NB4 (cell line): ENCODE data around the gene TMEM184B.

Experiments used
- MYC ChIP-seq: IDR thresholded peaks from 2 replicates; pipeline ENCODE4 v1.6.1; 2011; ENCODE audit warnings: low read depth, low read length
- POLR2A ChIP-seq: IDR thresholded peaks from 2 replicates; pipeline ENCODE4 v1.6.1; 2011; ENCODE audit warnings: mild to moderate bottlenecking; ENCODE audit not compliant: insufficient read length; ENCODE audit errors: extremely low read depth
- TF ChIP-seq, protein P1 (sequence below): IDR thresholded peaks from one replicate; pipeline ENCODE4 v1.5.1; 2012; ENCODE audit warnings: low read depth, low read length
- TF ChIP-seq, protein P2 (sequence below): IDR thresholded peaks from 2 replicates; pipeline ENCODE4 v1.6.1; 2011; ENCODE audit warnings: low read depth, low read length

DNA sequence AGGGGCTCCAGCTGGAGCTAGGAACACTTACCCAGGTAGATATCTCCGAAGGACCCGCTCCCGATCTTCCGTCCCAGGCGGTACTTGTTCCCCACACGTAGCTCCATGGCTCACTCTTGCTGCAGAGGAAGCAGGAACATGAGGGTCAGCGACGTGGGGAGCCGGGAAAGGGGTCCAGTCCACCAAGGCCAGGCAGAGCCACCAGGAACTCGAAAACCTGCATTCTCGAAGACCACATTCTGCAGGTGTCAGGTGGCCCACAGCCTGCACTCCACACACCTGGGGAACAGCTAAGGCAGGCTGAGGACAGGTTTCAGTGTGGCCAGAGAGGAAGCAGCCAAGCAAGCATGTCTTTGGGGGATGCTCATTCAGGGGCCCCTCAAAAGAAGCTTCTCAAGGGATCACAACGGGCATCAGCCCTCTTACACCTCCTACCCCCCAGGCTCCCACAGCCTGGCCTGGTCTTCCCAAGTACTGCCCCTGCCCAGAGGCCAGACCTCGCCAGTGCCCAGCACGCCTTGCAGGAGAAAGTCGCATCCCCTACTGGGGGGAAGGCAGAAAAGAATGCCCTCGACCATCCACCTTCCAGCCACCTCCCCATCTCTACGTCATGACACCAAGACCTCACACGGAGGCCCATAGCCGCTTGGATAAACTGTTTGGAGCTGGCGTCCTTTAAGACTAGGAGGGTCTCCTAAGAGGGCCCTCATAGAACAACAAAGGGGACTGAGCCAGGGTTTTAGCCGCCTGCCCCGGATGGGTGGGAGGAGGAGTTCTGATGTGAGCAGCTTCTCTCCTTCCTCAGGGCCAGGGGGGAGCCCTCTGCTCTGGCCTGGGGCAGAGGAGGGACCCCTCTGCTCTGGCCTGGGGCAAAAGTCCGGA lies 41.5 kb upstream of the TMEM184B start:
- TF ChIP-seq, protein P1, sequence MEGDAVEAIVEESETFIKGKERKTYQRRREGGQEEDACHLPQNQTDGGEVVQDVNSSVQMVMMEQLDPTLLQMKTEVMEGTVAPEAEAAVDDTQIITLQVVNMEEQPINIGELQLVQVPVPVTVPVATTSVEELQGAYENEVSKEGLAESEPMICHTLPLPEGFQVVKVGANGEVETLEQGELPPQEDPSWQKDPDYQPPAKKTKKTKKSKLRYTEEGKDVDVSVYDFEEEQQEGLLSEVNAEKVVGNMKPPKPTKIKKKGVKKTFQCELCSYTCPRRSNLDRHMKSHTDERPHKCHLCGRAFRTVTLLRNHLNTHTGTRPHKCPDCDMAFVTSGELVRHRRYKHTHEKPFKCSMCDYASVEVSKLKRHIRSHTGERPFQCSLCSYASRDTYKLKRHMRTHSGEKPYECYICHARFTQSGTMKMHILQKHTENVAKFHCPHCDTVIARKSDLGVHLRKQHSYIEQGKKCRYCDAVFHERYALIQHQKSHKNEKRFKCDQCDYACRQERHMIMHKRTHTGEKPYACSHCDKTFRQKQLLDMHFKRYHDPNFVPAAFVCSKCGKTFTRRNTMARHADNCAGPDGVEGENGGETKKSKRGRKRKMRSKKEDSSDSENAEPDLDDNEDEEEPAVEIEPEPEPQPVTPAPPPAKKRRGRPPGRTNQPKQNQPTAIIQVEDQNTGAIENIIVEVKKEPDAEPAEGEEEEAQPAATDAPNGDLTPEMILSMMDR: no peak
- no peak for TF ChIP-seq POLR2A
- no peak for TF ChIP-seq MYC
- TF ChIP-seq, protein P2, sequence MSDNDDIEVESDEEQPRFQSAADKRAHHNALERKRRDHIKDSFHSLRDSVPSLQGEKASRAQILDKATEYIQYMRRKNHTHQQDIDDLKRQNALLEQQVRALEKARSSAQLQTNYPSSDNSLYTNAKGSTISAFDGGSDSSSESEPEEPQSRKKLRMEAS: no peak
